HG02763 (cell line): Measurements from ENCODE around the gene ANKRD17.
A peak's percentile ranks its signal among the peaks of the same experiment; 100 is the strongest.

ENCODE experiments used
- ATAC-seq: cut with Tn5 transposase; IDR thresholded peaks from one replicate; pipeline ENCODE4 v1.9.1; 2021; ENCODE audit warnings: mild to moderate bottlenecking, moderate library complexity; ENCODE audit not compliant: unreplicated experiment

The ANKRD17 gene

GRCh38 chr4:73133784-73134183, 124.8 kb downstream of the ANKRD17 start:
- no peak for ATAC-seq

- no peak for ATAC-seq
Observed at GRCh38 chr4:73131281-73131680, 127.3 kb downstream of the ANKRD17 start.

GRCh38 chr4:73129319-73129718, 129.3 kb downstream of the ANKRD17 start:
- no peak for ATAC-seq

- ATAC-seq: peak; percentile 63
Observed at GRCh38 chr4:73127839-73128453, 130.7 kb downstream of the ANKRD17 start.

GRCh38 chr4:73109493-73109892, 149.1 kb downstream of the ANKRD17 start:
- no peak for ATAC-seq

- no peak for ATAC-seq
Observed at GRCh38 chr4:73104695-73105094, 153.9 kb downstream of the ANKRD17 start.

- no peak for ATAC-seq
Observed at GRCh38 chr4:73103799-73104503, 154.6 kb downstream of the ANKRD17 start.

- no peak for ATAC-seq
Observed at GRCh38 chr4:73099143-73099542, 159.5 kb downstream of the ANKRD17 start.

GRCh38 chr4:73098713-73099112, 159.9 kb downstream of the ANKRD17 start:
- ATAC-seq: no peak

GRCh38 chr4:73098016-73098415, 160.6 kb downstream of the ANKRD17 start:
- no peak for ATAC-seq

GRCh38 chr4:73092868-73093267, 165.7 kb downstream of the ANKRD17 start:
- no peak for ATAC-seq

- no peak for ATAC-seq
Observed at GRCh38 chr4:73090738-73091137, 167.9 kb downstream of the ANKRD17 start.

- no peak for ATAC-seq
Observed at GRCh38 chr4:73087871-73088270, 170.7 kb downstream of the ANKRD17 start.

GRCh38 chr4:73086095-73086868, 172.3 kb downstream of the ANKRD17 start:
- ATAC-seq: no peak

- ATAC-seq: no peak
Observed at GRCh38 chr4:73080789-73081188, 177.8 kb downstream of the ANKRD17 start.

- no peak for ATAC-seq
Observed at GRCh38 chr4:73075832-73076231, 182.8 kb downstream of the ANKRD17 start.

- no peak for ATAC-seq
Observed at GRCh38 chr4:73070074-73070390, 188.6 kb downstream of the ANKRD17 start.

- ATAC-seq: peak; percentile 88
Observed at GRCh38 chr4:73069338-73070073, 189.1 kb downstream of the ANKRD17 start, which contains the start of gene COX18. Gene COX18, minus strand, starts transcription at chr4:73069716. Its CDS starts 67 bp downstream, at chr4:73069649.

- ATAC-seq: peak; percentile 1
Observed at GRCh38 chr4:73068491-73069337, 189.9 kb downstream of the ANKRD17 start.

GRCh38 chr4:73067971-73068394, 190.6 kb downstream of the ANKRD17 start:
- ATAC-seq: no peak
